NCI-H526 (cell line): Measurements from ENCODE around the gene SCP2.

Experiments
- DNase-seq, 2 experiments: peaks; one replicate each; lab custom pipeline; 2025; lab: John Stamatoyannopoulos, UW

Gene SCP2, protein sequence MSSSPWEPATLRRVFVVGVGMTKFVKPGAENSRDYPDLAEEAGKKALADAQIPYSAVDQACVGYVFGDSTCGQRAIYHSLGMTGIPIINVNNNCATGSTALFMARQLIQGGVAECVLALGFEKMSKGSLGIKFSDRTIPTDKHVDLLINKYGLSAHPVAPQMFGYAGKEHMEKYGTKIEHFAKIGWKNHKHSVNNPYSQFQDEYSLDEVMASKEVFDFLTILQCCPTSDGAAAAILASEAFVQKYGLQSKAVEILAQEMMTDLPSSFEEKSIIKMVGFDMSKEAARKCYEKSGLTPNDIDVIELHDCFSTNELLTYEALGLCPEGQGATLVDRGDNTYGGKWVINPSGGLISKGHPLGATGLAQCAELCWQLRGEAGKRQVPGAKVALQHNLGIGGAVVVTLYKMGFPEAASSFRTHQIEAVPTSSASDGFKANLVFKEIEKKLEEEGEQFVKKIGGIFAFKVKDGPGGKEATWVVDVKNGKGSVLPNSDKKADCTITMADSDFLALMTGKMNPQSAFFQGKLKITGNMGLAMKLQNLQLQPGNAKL

GRCh38 chr1:52927212-52928014 lies at the start of gene SCP2:
Gene SCP2 (plus strand): TSS chr1:52927276. CDS start chr1:52927397, 121 bp downstream.
- peak; percentile 24 to 88 for DNase-seq

GRCh38 chr1:52877554-52877953 lies 49.5 kb upstream of the SCP2 start:
- no peak for DNase-seq

DNA sequence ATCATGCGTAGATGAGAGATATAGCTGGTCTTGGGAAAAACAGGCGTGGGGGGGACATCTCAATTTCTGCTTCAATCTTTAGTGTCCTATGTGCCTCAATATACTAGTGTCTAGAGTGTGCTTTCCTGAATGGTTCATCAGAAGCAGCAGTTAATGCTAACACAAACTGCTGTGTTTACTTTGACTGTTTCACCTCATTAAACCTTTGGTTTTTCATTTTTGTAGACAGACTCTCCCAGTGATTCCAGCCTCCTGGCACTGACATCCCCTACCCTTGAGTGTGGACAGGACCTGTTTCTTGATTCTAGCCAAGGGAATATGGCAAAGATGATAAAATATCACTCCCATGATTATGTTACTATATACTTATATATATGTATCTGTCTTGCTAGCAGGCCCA lies 46.9 kb upstream of the SCP2 start:
- peak; percentile 38 to 54 for DNase-seq

GRCh38 chr1:52887483-52887882 lies 39.6 kb upstream of the SCP2 start:
- no peak for DNase-seq

DNA sequence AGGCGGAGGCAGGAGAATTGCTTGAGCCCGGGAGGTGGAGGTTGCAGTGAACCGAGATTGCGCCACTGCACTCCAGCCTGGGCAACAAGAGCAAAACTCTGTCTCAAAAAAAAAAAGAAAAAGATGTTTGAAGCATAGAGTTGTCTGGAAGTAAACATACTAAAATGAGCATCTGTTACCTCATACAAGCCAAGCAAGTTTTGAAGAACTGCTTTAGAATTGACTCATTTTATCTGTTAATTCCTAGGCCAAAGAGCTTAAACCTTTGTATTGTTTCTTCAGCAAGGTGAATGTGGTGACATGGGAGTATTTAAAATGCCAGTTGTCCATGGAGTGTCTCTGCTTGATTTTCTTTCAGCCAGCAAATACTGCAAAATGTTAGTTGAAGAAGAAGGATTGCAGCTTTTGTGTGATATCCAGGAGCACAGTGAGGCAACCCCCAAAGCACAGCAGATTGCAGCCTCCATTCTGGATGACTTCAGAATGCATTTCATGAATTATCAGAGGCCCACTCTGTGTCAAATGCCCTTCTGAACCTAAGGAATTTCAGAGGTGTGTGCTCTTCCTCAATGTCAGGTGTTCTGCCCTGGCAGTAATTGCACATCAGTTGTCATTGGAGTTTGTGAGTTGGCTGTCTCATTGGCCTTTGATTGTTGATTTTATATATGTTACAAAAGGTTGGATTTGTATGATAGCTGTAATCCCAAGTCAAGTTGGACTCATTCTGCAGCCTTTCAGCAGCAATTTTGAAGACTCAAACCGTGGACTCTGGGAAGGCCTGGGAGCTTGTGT lies 34.5 kb upstream of the SCP2 start:
- no peak for DNase-seq

GRCh38 chr1:52899445-52899894 lies 27.6 kb upstream of the SCP2 start:
- DNase-seq, result no peak

DNA sequence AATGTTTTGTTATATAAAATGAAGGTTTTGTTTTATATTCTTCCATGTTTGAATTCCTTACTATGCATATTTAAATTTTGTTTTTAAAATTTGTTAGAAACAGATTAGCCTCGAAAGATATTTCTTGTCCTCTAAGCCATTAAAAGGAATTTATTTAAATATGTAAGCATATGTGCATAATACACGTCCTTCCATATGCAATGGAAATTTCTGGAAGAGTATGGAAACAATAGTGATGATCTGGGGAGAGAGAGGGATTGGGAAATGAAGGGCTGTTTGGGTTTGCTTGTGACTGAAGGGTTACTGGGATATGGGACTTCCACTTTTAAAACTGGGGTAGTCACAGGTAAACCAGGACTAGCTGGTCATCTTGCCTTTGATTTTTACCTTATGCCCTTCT lies 26.7 kb upstream of the SCP2 start:
- DNase-seq, result no peak

- DNase-seq, result no peak
Observed at GRCh38 chr1:52901384-52901783, 25.7 kb upstream of the SCP2 start.

DNA sequence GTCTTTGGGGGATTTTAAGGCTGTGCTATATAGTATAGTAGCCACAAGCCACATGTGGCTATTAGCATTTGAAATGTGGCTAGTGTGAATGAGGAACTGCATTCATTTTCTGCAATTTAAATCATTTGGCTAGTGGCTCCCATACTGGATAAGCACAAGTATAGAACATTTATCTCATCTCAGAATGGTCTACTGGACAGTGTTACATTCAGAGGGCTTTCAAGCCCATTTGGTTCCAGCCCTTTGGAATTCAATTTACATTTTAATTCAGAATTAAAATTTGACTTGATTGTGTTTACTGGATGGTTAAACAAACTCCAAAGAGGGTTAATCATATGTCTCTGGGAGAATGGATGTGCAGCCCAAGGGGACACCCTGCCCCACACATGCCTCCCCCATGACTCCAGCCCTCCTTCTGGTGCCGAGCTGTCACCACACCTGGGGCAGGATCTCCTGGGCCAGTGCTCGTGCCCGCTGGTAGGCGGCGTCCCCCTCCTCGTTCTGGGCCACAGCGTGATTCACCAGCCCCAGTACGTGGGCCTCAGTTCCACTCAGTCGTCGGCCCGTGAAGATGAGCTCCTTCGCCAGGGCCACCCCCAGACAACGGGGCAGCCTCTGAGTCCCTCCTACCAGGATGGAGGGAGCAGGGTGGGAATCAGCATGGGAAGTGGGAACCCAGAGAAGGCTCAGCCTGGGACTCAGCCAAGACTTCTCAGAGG lies 22.7 kb upstream of the SCP2 start:
- no peak for DNase-seq

- DNase-seq, result peak; percentile 32 to 55
Observed at GRCh38 chr1:52904927-52905698, 22.0 kb upstream of the SCP2 start.

DNA sequence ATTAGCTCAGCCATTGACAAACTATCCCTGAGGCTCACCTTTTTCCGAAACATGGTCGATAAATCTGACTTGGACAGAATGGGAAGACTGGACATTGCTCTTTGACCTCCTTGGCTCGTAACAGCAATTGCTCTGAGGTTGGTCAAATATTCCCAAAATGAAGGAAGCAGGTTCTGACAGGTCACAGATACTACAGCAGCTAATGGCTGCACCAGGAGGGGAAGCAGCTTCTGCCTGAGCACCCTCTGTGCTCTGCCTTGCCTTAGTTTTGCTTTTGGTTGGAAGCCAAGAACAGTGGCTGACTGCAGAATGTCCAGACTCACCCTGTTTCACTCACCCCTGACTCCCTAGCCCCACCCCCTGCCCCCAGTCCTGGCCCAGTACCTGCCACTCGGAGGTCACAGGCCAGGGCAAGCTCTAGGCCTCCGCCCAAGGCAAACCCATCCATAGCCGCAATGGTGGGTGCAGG lies 20.9 kb upstream of the SCP2 start:
- DNase-seq, result peak; percentile 49 to 58

- DNase-seq, result no peak
Observed at GRCh38 chr1:52907068-52907811, 19.8 kb upstream of the SCP2 start.

GRCh38 chr1:52907812-52908153 lies 19.3 kb upstream of the SCP2 start:
- DNase-seq, result no peak

DNA sequence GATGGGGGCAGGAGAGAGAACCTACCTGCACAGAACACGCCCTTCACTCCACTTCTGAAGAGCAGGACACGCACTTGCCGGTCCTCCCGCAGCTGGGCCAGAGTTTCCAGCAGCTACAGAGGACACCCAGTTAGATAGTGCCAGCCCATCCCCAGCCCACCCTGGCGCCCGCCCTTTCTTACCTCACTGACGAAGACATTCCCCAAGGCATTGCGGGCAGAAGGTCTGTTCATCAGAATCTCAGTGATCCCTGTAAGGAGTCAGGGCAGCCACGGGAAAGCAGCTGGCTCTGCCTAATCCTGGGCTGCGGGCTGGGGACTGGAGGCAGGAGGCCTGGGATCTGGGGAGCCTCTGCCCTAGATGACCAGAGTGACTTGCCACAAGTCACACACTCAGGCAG lies 15.5 kb upstream of the SCP2 start:
- DNase-seq, result no peak

DNA sequence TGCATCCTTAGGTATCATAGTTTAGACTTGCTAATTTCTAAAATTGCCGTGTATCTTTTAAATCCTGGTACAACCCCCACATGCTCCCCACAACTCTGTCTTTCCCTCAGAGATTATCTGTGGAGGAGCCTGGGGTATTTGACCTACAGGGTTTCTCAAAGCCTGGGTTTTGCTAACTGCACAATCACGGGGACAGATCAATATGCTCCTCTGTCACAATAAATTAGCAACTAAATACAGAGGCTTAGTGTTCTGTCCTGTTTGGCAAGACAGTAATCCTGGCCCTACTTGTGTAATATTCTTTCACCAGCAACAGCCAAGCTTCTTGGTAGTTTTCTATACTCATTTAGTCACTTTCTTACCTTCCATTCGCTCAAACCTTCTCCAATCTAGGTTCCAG lies 14.1 kb upstream of the SCP2 start:
- DNase-seq, result no peak

- peak in 1 of 2 experiments; percentile 11 for DNase-seq
Observed at GRCh38 chr1:52913537-52913936, 13.5 kb upstream of the SCP2 start.

GRCh38 chr1:52914463-52914862 lies 12.6 kb upstream of the SCP2 start:
- DNase-seq, result no peak

DNA sequence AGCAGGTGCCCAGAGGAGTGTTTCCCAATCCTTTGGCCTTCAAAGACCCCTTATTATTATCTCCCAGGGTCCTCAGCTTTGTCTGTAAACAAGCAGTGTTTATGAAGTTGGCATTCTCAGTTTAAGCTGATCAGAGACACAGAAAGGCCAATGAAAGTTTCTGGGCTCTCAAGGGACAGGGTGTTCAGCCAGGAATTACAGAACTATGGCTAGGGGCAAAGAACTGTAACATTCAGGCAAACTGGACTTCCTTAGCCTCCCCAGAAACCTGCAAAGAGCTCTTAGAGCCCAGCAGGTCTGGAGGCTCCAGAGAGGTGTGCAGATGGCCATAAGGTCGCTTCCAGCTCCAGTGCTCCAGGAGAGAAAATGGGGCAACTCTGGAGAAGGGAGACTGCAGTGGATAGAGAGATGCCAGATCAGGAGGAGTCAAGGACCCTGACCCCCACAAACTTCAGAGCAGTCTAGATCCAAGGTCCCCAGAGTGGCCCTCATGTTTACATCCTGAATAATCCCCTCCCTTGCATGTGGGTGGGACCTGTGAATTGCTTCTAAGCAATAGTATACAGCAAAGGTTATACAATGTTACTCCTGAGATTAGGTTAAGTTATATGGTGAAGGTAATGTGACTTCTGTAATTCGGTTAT lies 11.7 kb upstream of the SCP2 start:
- no peak for DNase-seq

GRCh38 chr1:52915855-52916220 lies 11.2 kb upstream of the SCP2 start:
- no peak for DNase-seq
